ENCODE data around the gene TMEM108.

GRCh38 chr3:133041524-133041829, 3.3 kb downstream of the TMEM108 start:
- TF ChIP-seq CTCF (IDR thresholded peaks at IDR 0.05) (no peak), POLR2A (IDR thresholded peaks at IDR 0.05) (no peak)

Measured in lower leg skin (tissue), 3 donors.